HG03575 (cell line): ENCODE data around the gene LBHD2.

Experiments used
- ATAC-seq: cut with Tn5 transposase; IDR thresholded peaks from one replicate; pipeline ENCODE4 v1.9.1; 2021; ENCODE audit not compliant: unreplicated experiment, insufficient number of reproducible peaks, low FRiP score; ENCODE audit errors: extremely low read depth

Gene LBHD2

GRCh38 chr14:103126873-103127304, 42.9 kb downstream of the LBHD2 start:
- ATAC-seq, result no peak

- no peak for ATAC-seq
These were observed 43.3 kb downstream of the LBHD2 start for GRCh38 chr14:103127356-103127755.

GRCh38 chr14:103127861-103128598, 44.0 kb downstream of the LBHD2 start:
- ATAC-seq, result no peak

GRCh38 chr14:103128631-103129300, 44.8 kb downstream of the LBHD2 start:
- ATAC-seq, result no peak

GRCh38 chr14:103129301-103130016, 45.4 kb downstream of the LBHD2 start:
- ATAC-seq, result no peak

GRCh38 chr14:103130017-103130764, 46.2 kb downstream of the LBHD2 start:
- no peak for ATAC-seq

- ATAC-seq, result no peak
These were observed 47.0 kb downstream of the LBHD2 start for GRCh38 chr14:103130965-103131364.

- ATAC-seq, result no peak
These were observed 47.6 kb downstream of the LBHD2 start for GRCh38 chr14:103131580-103131979.

- ATAC-seq, result no peak
These were observed 48.6 kb downstream of the LBHD2 start for GRCh38 chr14:103132381-103133209.

GRCh38 chr14:103133210-103134140, 49.5 kb downstream of the LBHD2 start:
- ATAC-seq, result no peak

GRCh38 chr14:103134405-103134804, 50.4 kb downstream of the LBHD2 start:
- ATAC-seq, result no peak

- no peak for ATAC-seq
These were observed 50.9 kb downstream of the LBHD2 start for GRCh38 chr14:103134919-103135318.

GRCh38 chr14:103135333-103136260, 51.6 kb downstream of the LBHD2 start:
- no peak for ATAC-seq

GRCh38 chr14:103136388-103137271, 52.6 kb downstream of the LBHD2 start:
- ATAC-seq, result no peak

GRCh38 chr14:103137689-103138300, 53.8 kb downstream of the LBHD2 start:
- no peak for ATAC-seq
